ENCODE data around the gene SLC16A2. TPM values are rescaled to one million over a fixed set of nuclear protein-coding genes. Genes with fewer than 3 reads are reported as not detected.
"Not testable (repeated sequence)": the region's sequence is repeated elsewhere in the genome, so short reads cannot be mapped to it uniquely, and the experiment has no call there.

Gene SLC16A2
- total and polyA plus RNA-seq, 10 of the 15 experiments (the other 5 are each of a cell fraction or from before 2014, with no cell fraction given) = 0.08 to 0.13 TPM; not detected in 8

- TF ChIP-seq SMARCA5 (IDR thresholded peaks at IDR 0.05) (no peak), ZNF592 (IDR thresholded peaks at IDR 0.05) (no peak)
Measured at GRCh38 chrX:74514384-74514783, 93.1 kb downstream of the SLC16A2 start (continued).

GRCh38 chrX:74515356-74515755, 94.1 kb downstream of the SLC16A2 start:
- ChIA-PET POLR2A (no interaction called here), CTCF (no interaction called here), SMC1A (ENCODE audit: uncharacterized antibody, unreplicated experiment) (no interaction called here), RAD21 (ENCODE audit: unreplicated experiment) (no interaction called here)
- H3K9ac ChIP-seq (ENCODE audit: control insufficient read depth, insufficient read depth, low read length) = no peak overlapping the region
- DNase-seq (ENCODE audit: low read depth, low spot score) (no peak), ATAC-seq (no peak), FAIRE-seq (no peak)
- no peak overlapping the region for H3K4me2 ChIP-seq (ENCODE audit: control insufficient read depth, insufficient read depth)
- no peaks in the 10 kb centered on the region for H3K9me3 ChIP-seq (replicated peaks; ENCODE audit: control insufficient read depth, insufficient read depth, low read length)
- no peak overlapping the region for H2AFZ ChIP-seq (ENCODE audit: control insufficient read depth, low read depth, low read length)
- H3K36me3 ChIP-seq (ENCODE audit: control insufficient read depth in 2 of 2, insufficient read depth in 2 of 2, low read length in 1 of 2) = no peaks in the 10 kb centered on the region
- H3K27ac ChIP-seq (ENCODE audit: control insufficient read depth, insufficient read depth) = no peak overlapping the region
- H3K79me2 ChIP-seq (ENCODE audit: control insufficient read depth, insufficient read depth, low read length) = no peaks in the 10 kb centered on the region
- intact Hi-C loops (cut with micrococcal nuclease; ENCODE audit: unreplicated experiment) = no loop called here
- no peaks in the 10 kb centered on the region; a peak in 1 of 4 replicates for H3K27me3 ChIP-seq (replicated peaks in 1 of 2; ENCODE audit: control insufficient read depth in 2 of 2, insufficient read depth in 2 of 2, low read length in 1 of 2)
- no TSS peak for BruUV-seq (replicated peaks)
- in situ Hi-C loops (cut with MboI) = no loop called here
- TF ChIP-seq BHLHE40 (IDR thresholded peaks at IDR 0.05; ENCODE audit: borderline replicate concordance in 1 of 2, low read depth in 2 of 2, low read length in 1 of 2) (0 out of 4 replicates have a peak, but pooled peaks of 1 of the 2 experiments have one; percentile 19), SP1 (IDR thresholded peaks at IDR 0.05; ENCODE audit: low read depth, low read length) (no peak)
- H3K4me1 ChIP-seq (ENCODE audit: control insufficient read depth, insufficient read depth, low read length) = no peaks in the 10 kb centered on the region
- 0% methylated on average over 2 of the region's 2 CpGs for WGBS (ENCODE audit: insufficient coverage, insufficient replicate concordance, low lambda C conversion rate, missing lambda C conversion rate)
- no peak overlapping the region for H3K4me3 ChIP-seq
- no peaks in the 10 kb centered on the region for H4K20me1 ChIP-seq (ENCODE audit: control insufficient read depth, insufficient read depth)

DNA sequence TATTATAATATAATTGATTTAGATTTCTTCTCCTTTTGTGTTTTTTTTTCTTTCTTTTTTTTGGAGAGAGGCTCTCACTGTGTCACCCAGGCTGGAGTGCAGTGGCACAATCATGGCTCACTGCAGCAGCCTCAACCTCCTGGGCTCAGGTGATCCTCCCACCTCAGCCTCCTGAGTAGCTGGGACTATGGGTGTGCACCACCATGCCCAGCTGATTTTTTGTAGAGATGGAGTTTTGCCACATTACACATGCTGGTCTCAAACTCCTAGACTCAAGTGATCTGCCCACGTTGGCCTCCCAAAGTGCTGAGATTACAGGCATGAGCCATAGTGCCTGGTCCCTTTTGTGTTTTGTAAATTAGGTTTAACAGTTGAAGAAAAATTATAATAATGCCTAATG, 94.7 kb downstream of the SLC16A2 start:
- SMC1A ChIA-PET (ENCODE audit: uncharacterized antibody, unreplicated experiment); H3K9ac ChIP-seq (ENCODE audit: control insufficient read depth, insufficient read depth, low read length); H4K20me1 ChIP-seq (ENCODE audit: control insufficient read depth, insufficient read depth); H3K36me3 ChIP-seq (ENCODE audit: control insufficient read depth in 2 of 2, insufficient read depth in 2 of 2, low read length in 1 of 2); H3K4me2 ChIP-seq (ENCODE audit: control insufficient read depth, insufficient read depth); H3K79me2 ChIP-seq (ENCODE audit: control insufficient read depth, insufficient read depth, low read length); RAD21 ChIA-PET (ENCODE audit: unreplicated experiment); H3K27ac ChIP-seq (ENCODE audit: control insufficient read depth, insufficient read depth); H3K27me3 ChIP-seq (replicated peaks in 1 of 2; ENCODE audit: control insufficient read depth in 2 of 2, insufficient read depth in 2 of 2, low read length in 1 of 2); H3K4me1 ChIP-seq (ENCODE audit: control insufficient read depth, insufficient read depth, low read length); POLR2A ChIA-PET; CTCF ChIA-PET; H3K9me3 ChIP-seq (replicated peaks; ENCODE audit: control insufficient read depth, insufficient read depth, low read length); ATAC-seq; in situ Hi-C loops (cut with MboI); intact Hi-C loops (cut with micrococcal nuclease; ENCODE audit: unreplicated experiment); FAIRE-seq; BruUV-seq (replicated peaks); H3K4me3 ChIP-seq; DNase-seq (ENCODE audit: low read depth, low spot score); H2AFZ ChIP-seq (ENCODE audit: control insufficient read depth, low read depth, low read length): not testable (repeated sequence)
- 8% methylated on average over 1 of the region's 1 CpG for WGBS (ENCODE audit: insufficient coverage, insufficient replicate concordance, low lambda C conversion rate, missing lambda C conversion rate)
